Right cardiac atrium (tissue), 5 donors: Measurements from ENCODE around the gene CKAP2L. TPM values are rescaled to one million over a fixed set of nuclear protein-coding genes. Genes with fewer than 3 reads are reported as not detected.

Source experiments
- ATAC-seq, 2 donors: fragments of 200-7000 bp; cut with Tn5 transposase; one replicate each; pipeline versions ENCODE4 v1.8.0 to v1.9.1; 2020; ENCODE audit warnings: moderate library complexity in 2 of 2, mild to moderate bottlenecking in 1 of 2
- DNase-seq, 3 donors: peaks; one replicate each; pipeline ENCODE4 v3.0.0-alpha.2; 2020
- H3K27ac ChIP-seq: one replicate; pipeline ENCODE4 v1.5.1; 2013; ENCODE audit warnings: mild to moderate bottlenecking, low read length, control low read depth, moderate library complexity
- H3K27me3 ChIP-seq: one replicate; pipeline ENCODE4 v1.6.1; 2013; ENCODE audit not compliant: control insufficient read depth, insufficient read depth
- H3K4me1 ChIP-seq: one replicate; pipeline ENCODE4 v1.6.1; 2013; ENCODE audit warnings: low read length; ENCODE audit not compliant: control insufficient read depth, insufficient read depth
- H3K4me3 ChIP-seq: one replicate; pipeline ENCODE4 v1.5.1; 2013; ENCODE audit warnings: low read length, control low read depth
- H3K9me3 ChIP-seq: one replicate; pipeline ENCODE4 v1.6.1; 2013; ENCODE audit warnings: low read length; ENCODE audit not compliant: control insufficient read depth
- WGBS: extraction: QIAGEN DNeasy Blood & Tissue Kit; methylation state at CpG from one replicate; pipeline ENCODE4 v1.1.7; 2013; 5-methylcytosine and 5-hydroxymethylcytosine counted together
- intact Hi-C, 4 donors: fragments of 100-400 bp; cut with DNase I; formaldehyde crosslinking; loops; one replicate each; pipeline versions ENCODE4 v1.11.0 to v1.14.0; 2022 to 2023
- long read RNA-seq, 4 donors: library from polyadenylated mRNA; unstranded; transcript quantifications; one replicate each; pipeline ENCODE4 v2.0.0, GENCODE V29; 2020 to 2021
- polyA plus RNA-seq: library from polyadenylated mRNA; stranded (reverse); fragments of 200-250 nt; gene quantifications from one replicate; pipeline ENCODE4 v1.2.3, GENCODE V29; 2013
- total RNA-seq, 4 donors: library from RNA; stranded (reverse); fragmentation: NEBNext Ultra II Directional; extraction: Animal tissue kit (Norgen Biotek cat#: 25700); gene quantifications; one replicate each; pipeline ENCODE4 v1.2.1, GENCODE V29; 2021
- donor health status: healthy with polysubstance abuse.
- donor health status: DM: no; HTN: yes; CAD: no.
- donor health status: DM: no; HTN: no; CAD: no.
- donor health status: DM: no; HTN: yes; CAD: no; lungs with severe emphysema.
- donor health status: DM: yes; HTN: yes; CAD: no.

CKAP2L gene, protein sequence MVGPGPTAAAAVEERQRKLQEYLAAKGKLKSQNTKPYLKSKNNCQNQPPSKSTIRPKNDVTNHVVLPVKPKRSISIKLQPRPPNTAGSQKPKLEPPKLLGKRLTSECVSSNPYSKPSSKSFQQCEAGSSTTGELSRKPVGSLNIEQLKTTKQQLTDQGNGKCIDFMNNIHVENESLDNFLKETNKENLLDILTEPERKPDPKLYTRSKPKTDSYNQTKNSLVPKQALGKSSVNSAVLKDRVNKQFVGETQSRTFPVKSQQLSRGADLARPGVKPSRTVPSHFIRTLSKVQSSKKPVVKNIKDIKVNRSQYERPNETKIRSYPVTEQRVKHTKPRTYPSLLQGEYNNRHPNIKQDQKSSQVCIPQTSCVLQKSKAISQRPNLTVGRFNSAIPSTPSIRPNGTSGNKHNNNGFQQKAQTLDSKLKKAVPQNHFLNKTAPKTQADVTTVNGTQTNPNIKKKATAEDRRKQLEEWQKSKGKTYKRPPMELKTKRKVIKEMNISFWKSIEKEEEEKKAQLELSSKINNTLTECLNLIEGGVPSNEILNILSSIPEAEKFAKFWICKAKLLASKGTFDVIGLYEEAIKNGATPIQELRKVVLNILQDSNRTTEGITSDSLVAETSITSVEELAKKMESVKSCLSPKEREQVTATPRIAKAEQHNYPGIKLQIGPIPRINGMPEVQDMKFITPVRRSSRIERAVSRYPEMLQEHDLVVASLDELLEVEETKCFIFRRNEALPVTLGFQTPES
- total RNA-seq (under 1 TPM in 2 of 4 donors, not detected in 2; 0.26 to 0.46 TPM), polyA plus RNA-seq (not detected)
- long read RNA-seq, donor 1: 0 reads
- long read RNA-seq, donor 2: 0 reads
- long read RNA-seq, donor 3: 0 reads
- long read RNA-seq, donor 4: 0 reads

DNA sequence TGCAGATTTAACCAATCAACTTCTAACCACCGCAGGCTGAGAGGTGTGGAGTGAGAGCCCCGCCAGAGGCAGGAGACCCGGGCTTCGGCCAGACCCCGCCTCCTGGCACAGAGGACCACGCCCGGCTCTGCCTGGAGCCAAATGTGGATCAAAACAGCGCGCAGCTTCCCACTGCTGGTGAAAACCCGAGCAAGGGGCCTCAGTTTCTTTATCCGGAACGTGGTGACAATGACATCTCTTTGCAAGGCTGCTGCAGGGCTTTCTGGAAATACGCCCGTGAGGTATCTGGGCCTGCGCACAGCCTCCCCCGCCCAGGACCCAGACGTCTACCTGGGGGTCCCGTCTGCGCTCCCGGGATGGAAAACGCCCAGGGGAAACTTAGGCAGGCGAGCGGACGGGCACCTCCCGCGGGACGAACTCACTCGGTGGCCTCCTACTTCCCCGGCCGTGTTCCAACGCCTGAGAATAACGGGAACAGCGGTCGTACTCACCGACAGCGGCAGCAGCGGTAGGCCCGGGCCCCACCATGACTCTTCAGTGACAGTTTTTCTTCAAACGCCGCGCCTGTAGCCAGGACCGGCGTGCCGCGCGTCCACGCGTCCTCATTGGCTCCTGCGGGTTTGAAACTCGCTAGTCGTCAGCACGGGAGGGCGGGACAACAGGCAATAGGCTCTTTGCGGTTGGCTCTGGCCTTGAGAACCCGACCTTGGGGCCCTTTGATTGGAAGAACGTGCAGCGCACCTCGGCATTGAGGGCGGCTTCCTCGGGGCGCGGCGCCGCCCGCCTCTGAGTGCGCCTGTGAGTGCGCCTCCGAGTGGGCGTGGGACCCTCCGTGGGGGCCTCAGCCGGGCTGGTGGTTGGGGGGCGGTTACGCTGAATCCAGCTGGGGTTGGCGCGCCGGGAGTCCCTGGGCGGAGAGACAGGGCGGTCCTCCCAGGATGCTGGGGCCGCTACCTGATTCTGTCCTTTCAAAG is at the start of gene CKAP2L:
CKAP2L (minus strand) TSS at position 539 of the 974 bp plus-strand sequence; CDS start at position 528, 11 bp downstream.
- H3K27me3 ChIP-seq: no peaks in the 10 kb centered on the region
- intact Hi-C loops: no loop called here
- under 1% methylated on average over 79 of the region's 79 CpGs for WGBS

DNA sequence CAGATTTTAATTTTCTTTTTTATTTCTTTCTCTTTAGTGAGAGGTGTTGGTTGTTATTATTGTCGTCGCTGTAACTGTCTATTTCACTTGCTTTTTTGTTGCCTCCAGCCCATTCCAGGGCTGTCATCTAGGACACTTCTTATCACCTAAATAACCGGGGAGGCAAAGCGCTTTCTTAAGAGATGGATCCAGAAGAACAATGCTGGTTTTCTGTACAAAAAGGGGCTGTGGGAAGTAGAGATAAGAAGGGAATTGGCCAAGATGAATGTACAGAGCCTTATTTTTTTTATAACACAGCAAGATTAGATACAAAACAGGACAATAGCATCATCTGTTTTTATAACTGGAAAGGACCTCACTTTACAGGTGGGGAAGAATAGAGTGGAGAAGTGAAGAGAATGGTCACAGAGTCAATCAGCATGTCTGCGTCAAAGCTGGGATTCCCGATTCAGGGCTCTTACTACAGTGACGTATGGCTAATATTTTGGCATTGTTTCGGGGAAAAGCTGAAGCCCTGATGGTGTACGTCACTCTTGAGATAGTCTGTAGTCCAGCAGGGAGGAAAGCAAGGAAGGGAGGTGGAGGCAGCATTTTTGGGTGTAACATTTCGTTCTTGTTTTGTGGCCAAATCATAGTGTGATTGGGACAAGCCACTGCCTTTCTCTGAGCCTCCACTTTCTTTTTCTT is 49.0 kb upstream of the CKAP2L start:
- Histone ChIP-seq H3K27ac (no peak overlapping the region), H3K4me3 (no peak overlapping the region), H3K4me1 (no peaks in the 10 kb centered on the region), H3K9me3 (no peaks in the 10 kb centered on the region), H3K27me3 (no peaks in the 10 kb centered on the region)
- DNase-seq (no peak), ATAC-seq (peak; percentile 52 to 67)
- WGBS: 62% methylated on average over 10 of the region's 10 CpGs
- intact Hi-C loops: no loop called here

More for the DNA sequence above, at the start of gene CKAP2L:
- peak; percentile 100 for ATAC-seq
- H3K27ac ChIP-seq: no peak within 1 kb of the TSS
- no peaks in the 10 kb centered on the region for H3K4me1 ChIP-seq
- H3K4me3 ChIP-seq: peak within 1 kb of the TSS; percentile 84
- DNase-seq: peak; percentile 96 to 98 (median 96)
- H3K9me3 ChIP-seq: no peaks in the 10 kb centered on the region

DNA sequence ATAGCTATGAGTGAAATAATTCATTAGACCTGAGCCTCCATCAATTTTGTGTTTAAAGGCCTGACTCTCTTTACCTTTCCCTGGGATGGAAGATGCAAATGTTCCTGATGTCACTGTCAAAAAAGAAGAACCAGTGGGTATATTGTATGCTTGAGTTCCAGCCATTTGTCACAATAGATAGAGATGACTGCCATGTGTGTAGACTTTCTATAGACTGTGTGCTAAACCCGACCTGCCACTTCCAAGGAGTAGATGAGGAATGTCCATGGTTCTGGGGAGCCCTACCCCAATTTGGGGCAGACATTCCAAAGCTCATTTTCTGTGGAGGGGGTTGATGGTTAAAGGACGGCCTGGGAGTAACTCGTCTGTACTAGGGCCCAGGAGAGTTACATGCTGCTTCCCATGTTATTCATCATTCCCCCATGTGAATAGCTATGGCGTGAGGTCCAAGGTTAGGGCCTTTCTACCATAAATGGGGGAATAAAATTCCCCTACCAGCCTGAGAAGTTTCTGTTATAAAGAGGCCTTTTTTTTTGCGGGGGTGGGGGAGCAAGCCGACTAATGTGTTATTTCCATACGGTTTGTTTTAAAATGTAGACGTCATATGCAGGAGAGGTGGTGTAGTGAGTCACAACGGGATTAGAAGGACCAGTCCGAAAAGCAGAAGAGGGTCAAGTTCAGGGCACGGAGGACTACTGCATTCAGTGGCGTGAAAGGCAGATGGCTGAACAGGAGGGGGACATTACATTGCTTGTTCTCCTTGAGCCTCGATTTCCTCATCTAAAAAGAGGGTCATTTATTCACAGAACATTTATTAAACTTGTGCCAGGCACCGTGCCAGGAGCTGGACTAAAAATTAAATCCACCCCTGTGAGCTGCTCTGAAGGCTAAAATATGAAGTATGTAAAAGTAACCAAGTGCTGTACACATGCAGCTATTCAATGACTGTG is 48.2 kb upstream of the CKAP2L start:
- Histone ChIP-seq H3K27me3 (no peaks in the 10 kb centered on the region), H3K9me3 (no peaks in the 10 kb centered on the region), H3K4me3 (no peak overlapping the region), H3K4me1 (no peaks in the 10 kb centered on the region), H3K27ac (peak overlapping the region; percentile 7)
- WGBS: 58% methylated on average over 14 of the region's 14 CpGs
- peak in 1 of 2 donors; percentile 42 for ATAC-seq
- peak in 1 of 3 donors; percentile 64 for DNase-seq
- intact Hi-C loops: no loop called here

DNA sequence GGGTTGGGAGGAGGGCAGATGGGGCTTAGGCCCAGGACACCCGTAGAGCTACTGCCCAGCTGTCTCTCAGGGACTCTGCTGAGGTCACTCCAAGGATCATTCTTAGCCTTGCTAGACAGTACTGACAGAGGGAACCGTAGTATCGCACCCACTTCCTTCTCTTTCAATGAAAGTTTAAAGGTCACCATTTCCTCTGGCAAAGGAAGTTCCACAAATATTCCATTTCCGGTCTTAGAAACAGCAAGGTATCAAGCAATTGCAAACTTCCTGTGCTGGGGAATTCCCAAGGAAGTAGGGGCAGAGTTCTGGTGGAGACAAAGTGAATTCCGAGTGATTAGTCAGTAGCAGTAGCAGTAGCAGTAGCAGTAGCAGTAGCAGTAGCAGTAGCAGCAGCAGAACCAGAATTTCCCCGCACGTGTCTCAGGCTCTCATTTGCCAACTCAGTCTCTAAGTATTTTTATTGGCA is 47.5 kb upstream of the CKAP2L start:
- WGBS: 43% methylated on average over 7 of the region's 7 CpGs
- Histone ChIP-seq H3K4me1 (no peaks in the 10 kb centered on the region), H3K4me3 (no peak overlapping the region), H3K9me3 (no peaks in the 10 kb centered on the region), H3K27ac (no peak overlapping the region), H3K27me3 (no peaks in the 10 kb centered on the region)
- peak in 1 of 3 donors; percentile 14 for DNase-seq
- peak; percentile 85 to 96 for ATAC-seq
- intact Hi-C loops: no loop called here

DNA sequence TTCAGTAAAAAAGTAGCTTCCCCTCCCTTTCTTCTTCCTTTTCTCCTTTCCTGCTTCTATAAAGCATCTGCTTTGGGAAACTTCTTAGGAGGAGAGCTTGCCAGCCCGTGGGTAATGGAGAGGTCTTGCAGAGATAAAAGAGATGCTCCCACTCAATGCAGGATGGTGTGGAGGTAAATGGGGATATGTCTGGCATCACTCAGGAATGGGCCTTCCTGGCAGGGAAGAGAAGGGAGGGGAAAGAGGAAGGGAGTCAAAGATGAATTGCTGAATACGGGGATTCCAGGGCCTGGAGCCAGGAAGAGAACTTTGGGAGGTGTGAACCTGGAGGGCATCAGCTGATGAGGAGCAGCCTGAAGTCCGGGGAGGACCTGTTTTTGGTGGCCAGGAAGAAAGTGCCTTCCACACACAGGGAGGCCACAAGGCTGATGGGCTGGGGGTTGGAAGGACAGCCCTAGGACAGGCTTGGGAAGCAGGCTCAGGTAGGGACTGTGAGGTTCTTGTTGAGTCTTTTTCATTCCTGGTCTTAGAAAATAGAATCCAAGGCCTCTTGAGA is 46.9 kb upstream of the CKAP2L start:
- Histone ChIP-seq H3K4me1 (no peaks in the 10 kb centered on the region), H3K9me3 (no peaks in the 10 kb centered on the region), H3K4me3 (no peak overlapping the region), H3K27me3 (no peaks in the 10 kb centered on the region), H3K27ac (no peak overlapping the region)
- intact Hi-C loops: no loop called here
- WGBS: 70% methylated on average over 3 of the region's 3 CpGs
- ATAC-seq (no peak), DNase-seq (no peak)

DNA sequence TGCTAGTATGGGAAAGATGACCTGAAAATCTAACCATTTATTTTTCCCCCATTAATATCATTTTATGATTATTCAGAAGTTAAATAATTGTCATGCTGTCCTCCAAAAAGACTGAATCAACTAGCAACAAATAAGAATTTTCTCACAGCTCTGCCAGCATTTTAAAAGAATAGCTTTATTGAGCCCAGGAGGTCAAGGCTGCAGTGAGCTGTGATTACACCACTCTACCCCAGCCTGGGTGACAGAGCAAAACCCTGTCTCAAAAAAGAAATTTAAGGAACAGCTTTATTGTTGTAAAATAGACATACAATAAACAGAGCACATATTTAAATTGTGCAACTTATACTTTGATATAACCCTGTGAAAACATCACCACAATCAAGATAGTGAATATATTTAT is 44.7 kb upstream of the CKAP2L start:
- ATAC-seq (no peak), DNase-seq (no peak)
- no peaks in the 10 kb centered on the region for H3K9me3 ChIP-seq
- no peaks in the 10 kb centered on the region for H3K4me1 ChIP-seq
- H3K4me3 ChIP-seq: no peak overlapping the region
- H3K27me3 ChIP-seq: no peaks in the 10 kb centered on the region
- H3K27ac ChIP-seq: no peak overlapping the region
- intact Hi-C loops: no loop called here

DNA sequence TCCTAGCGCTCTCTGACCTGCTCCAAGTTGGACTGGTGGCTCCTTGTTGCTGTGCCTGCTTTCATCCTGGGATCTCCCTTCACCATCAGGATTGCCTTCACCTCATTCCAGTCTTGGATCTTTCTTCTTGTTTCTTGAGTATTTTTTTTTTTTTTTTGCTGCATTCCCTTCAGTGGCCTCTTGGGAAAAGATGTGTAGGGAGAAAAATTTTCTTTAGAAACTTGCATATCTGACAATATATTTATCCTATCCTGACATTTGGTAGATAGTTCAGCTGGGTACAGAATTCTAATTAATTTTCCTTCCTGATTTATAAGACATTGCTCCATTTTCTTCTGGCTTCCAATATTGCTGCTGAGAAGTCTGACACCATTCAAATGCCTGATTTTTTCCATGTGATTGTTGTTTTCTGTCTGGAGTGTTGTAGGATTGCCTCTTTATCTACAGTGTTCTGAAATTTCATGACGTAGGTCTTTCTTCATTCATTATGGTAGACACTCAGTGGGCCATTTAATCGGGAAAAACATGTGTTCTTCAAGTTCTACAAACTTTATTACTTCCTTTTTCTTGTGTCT is 42.9 kb upstream of the CKAP2L start:
- no peak for DNase-seq
- Histone ChIP-seq H3K9me3 (no peaks in the 10 kb centered on the region), H3K27ac (no peak overlapping the region), H3K4me1 (no peaks in the 10 kb centered on the region), H3K27me3 (no peaks in the 10 kb centered on the region), H3K4me3 (no peak overlapping the region)
- intact Hi-C loops: no loop called here
- ATAC-seq: no peak
- 93% methylated on average over 3 of the region's 3 CpGs for WGBS

DNA sequence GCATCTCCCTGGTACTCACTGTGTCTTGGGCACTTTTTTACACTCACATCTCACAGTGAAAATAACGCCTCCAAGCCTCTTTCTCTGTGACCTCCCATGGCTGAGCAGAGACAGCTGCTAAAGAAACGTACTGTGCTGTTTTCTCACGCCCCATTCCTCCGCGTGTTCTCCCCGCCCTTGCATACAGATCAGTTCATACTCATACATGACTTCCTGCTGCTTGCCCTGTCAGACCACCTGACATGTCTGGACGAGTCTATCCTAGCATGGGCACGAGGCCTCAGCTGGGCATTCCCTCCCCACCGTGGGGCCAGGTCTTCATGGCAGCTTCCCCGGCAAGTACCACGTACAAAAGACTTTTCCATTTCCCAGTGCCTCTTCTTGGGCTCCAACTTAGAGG is 41.1 kb upstream of the CKAP2L start:
- H3K9me3 ChIP-seq: peaks cover 2% of the 10 kb centered on the region
- H3K4me1 ChIP-seq: no peaks in the 10 kb centered on the region
- no peak overlapping the region for H3K27ac ChIP-seq
- intact Hi-C loops: no loop called here
- DNase-seq (no peak), ATAC-seq (no peak)
- H3K27me3 ChIP-seq: no peaks in the 10 kb centered on the region
- 89% methylated on average over 11 of the region's 11 CpGs for WGBS
- no peak overlapping the region for H3K4me3 ChIP-seq
